Measurements from ENCODE around the gene KIF26B.

Gene KIF26B

GRCh38 chr1:245181158-245181517 is 26.4 kb downstream of the KIF26B start:
- no peak for TF ChIP-seq CTCF (conservative IDR thresholded peaks at IDR 0.05; ENCODE audit: low read depth, low read length)
- DNase-seq (ENCODE audit: low read depth): no peak
- no peak overlapping the region for H3K4me3 ChIP-seq (ENCODE audit: low read depth, low read length)

- TF ChIP-seq CTCF (conservative IDR thresholded peaks at IDR 0.05; ENCODE audit: low read depth, low read length): no peak
- no peak overlapping the region for H3K4me3 ChIP-seq (ENCODE audit: low read depth, low read length)
Observed at GRCh38 chr1:245182028-245182427, 27.2 kb downstream of the KIF26B start.

GRCh38 chr1:245183429-245183828 is 28.6 kb downstream of the KIF26B start:
- peak; percentile 38 for DNase-seq (ENCODE audit: low read depth)
- TF ChIP-seq CTCF (conservative IDR thresholded peaks at IDR 0.05; ENCODE audit: low read depth, low read length): no peak
- H3K4me3 ChIP-seq (ENCODE audit: low read depth, low read length): no peak overlapping the region

More at GRCh38 chr1:245182028-245182427, 27.2 kb downstream of the KIF26B start:
- DNase-seq (ENCODE audit: low read depth): no peak

GRCh38 chr1:245184779-245185178 is 30.0 kb downstream of the KIF26B start:
- no peak for DNase-seq (ENCODE audit: low read depth)
- no peak for TF ChIP-seq CTCF (conservative IDR thresholded peaks at IDR 0.05; ENCODE audit: low read depth, low read length)
- H3K4me3 ChIP-seq (ENCODE audit: low read depth, low read length): no peak overlapping the region

GRCh38 chr1:245188403-245188802 is 33.6 kb downstream of the KIF26B start:
- no peak for DNase-seq (ENCODE audit: low read depth)
- TF ChIP-seq CTCF (conservative IDR thresholded peaks at IDR 0.05; ENCODE audit: low read depth, low read length): no peak
- no peak overlapping the region for H3K4me3 ChIP-seq (ENCODE audit: low read depth, low read length)

- TF ChIP-seq CTCF (conservative IDR thresholded peaks at IDR 0.05; ENCODE audit: low read depth, low read length): no peak
Observed at GRCh38 chr1:245195398-245195797, 40.6 kb downstream of the KIF26B start.

GRCh38 chr1:245197121-245197520 is 42.3 kb downstream of the KIF26B start:
- no peak overlapping the region for H3K4me3 ChIP-seq (ENCODE audit: low read depth, low read length)
- TF ChIP-seq CTCF (conservative IDR thresholded peaks at IDR 0.05; ENCODE audit: low read depth, low read length): no peak
- DNase-seq (ENCODE audit: low read depth): no peak

More at GRCh38 chr1:245195398-245195797, 40.6 kb downstream of the KIF26B start:
- no peak for DNase-seq (ENCODE audit: low read depth)
- H3K4me3 ChIP-seq (ENCODE audit: low read depth, low read length): no peak overlapping the region
